A204.1 (cell line): ENCODE results near the gene POU2F3.
A peak's percentile ranks its signal among the peaks of the same experiment; 100 is the strongest.

ENCODE experiments used
- FAIRE-seq: peaks from 2 replicates; lab custom pipeline; 2012; peaks lifted over from hg19 to GRCh38; lab: Jason Lieb, UNC

Gene POU2F3

DNA sequence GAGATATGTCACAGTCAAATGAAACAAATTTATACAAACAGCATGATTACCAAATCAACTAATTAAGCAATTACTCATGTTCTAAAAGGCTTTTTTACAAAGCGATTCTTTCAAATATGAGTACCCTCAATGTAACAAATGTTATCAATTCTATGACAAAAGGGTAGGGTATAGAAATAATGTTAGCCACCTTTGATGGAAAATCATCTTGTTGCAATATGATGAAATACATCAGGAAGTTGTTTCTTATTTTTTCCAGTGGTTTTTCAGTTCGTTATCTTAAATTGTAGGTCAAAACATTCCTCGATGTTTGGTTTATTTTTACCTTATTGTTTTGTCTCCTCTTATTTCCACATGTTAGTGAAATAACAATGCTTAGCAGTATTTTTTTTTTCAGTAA lies 102.7 kb downstream of the POU2F3 start:
- no peak for FAIRE-seq

DNA sequence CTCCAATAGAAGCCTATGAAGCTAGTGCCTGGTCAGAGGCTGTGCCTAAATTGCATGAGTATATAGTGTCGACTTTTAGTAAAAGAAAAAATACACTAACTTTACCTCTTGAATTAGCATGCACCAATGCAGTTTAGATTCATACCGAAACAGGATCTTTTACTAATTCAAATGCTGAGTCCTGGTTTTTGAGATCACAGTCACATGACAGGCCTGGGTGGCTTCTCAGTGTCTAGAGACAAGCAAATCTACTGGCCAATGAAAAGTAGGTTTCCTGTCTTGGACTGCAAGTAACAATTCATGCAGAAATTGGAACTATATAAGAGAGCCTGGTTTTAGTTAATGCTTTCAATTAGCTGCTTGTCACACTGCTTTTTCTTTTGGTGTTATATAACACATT lies 103.5 kb downstream of the POU2F3 start:
- FAIRE-seq: no peak

DNA sequence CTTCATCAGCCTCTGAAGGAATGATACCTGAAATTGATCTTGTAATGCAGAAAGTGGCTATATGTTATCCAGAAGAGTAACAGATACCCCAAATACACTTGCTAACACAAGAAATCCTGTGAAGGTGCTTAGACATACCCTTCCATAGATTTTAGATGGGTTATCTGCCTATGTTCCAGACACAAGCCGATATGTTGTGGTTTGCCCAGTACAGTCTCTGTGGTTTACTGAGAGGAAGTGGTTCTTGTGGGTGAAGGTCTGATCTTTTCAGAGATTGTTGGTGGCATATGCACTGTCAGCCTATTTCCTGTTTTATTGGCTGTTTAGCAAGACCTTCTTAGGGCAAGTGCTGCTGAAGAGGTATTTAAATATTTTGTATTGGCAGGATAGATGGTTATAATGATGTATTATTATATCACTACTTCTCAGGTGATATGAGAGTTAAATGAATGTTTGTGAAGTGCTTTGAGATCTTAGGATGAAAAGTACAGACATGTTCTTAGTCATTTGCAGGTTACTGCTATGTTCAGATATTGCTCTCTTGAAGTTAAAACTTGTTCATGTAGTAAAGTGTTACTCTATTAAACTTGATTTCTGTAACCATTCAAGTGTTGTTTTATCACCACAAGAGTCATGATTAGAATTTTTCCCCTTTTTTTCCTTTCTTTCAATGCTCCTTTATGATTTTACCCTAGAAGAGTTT lies 104.5 kb downstream of the POU2F3 start:
- no peak for FAIRE-seq

DNA sequence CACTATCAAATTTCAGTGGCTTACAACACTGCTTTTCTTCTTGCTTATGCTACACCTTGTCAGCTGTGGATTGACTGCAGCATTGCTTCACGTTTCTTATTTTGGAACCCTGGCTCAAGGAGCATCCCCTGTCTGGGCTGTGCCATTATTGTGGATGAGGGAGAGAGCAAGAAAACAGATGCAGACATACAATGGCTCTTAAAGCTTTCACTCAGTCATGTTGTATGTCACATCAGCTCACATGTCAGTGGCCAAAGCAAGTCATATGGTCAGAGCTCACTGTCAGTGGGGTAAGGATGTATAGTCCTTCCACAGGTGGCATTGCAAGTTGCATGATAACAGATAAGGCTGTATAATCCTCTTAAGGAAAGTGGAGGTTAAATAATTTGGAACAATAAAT lies 106.3 kb downstream of the POU2F3 start:
- no peak for FAIRE-seq

DNA sequence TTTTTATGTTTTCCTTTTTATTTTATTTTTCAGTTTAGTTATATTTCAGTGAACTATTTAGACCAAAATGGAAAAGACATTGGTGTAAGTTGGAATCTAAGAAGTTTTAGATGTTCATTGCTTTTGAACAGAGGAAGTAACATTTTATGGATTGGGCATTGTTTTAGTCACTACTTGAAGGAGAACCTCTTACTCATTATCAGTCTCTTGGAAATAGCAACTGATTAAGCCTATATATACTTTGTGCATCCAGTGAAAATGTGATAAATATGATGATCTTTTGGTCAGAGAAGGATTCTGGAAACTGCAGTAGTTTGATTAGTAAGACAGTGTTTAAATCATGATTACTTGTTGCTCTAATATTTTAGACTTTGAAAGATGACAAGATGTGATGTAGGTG lies 110.7 kb downstream of the POU2F3 start:
- FAIRE-seq: peak; percentile 29

DNA sequence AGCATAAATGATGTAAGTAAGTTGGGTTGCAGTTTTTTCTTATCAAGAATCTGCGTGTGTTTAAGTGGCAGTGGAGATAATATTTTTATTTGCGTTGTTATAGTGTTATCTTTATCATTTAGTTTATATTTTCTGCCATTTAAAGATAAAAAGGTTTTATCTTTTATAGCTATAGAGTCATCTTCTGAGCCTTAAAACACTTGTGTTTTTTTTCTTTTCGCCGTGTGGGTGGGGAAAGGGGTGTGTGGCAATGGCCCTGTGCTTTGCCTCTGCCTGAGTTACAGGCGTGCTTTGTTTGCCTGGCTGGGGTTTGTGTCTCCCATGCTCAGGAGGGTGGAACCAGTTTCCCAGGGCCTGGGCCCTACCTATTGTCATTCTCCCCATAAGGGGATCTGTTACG lies 112.5 kb downstream of the POU2F3 start:
- FAIRE-seq: no peak

GRCh38 chr11:120354068-120354467 lies 114.1 kb downstream of the POU2F3 start:
- FAIRE-seq: no peak

GRCh38 chr11:120354779-120355178 lies 114.8 kb downstream of the POU2F3 start:
- FAIRE-seq: no peak

DNA sequence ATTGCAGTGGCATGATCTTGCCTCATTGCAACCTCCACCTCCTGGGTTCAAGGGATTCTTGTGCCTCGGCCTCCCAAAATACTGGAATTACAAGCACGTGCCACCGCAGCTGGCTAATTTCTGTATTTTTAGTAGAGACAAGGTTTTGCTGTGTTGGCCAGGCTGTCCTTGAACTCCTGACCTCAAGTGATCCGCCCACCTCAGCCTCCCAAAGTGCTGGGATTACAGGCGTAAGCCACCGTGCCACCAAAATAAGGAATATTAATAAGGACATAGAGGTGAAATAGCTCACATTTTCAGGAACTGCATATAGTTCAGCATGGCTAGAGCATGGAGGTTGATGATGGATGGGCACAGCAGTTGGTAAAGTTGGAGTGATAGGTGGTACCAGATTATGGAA lies 117.7 kb downstream of the POU2F3 start:
- no peak for FAIRE-seq

DNA sequence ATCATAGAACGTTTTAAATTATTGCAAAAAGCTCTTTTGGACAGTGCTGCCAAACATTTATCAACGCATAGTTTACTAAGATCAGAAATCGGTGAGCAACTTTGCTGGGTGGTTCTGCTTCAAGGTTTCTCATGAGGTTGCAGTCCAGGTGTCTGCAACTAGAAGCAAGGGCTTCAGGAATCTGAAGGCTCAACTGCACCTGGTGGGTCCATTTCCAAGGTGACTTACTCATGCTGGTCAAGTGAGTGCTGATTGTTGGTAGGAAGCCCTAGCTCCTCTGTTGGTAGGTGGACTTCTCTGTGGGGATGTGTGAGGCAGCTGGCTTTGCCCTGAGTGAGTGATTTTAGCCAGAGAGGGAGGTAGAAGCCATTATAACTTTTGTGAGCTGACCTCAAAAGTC lies 118.8 kb downstream of the POU2F3 start:
- FAIRE-seq: no peak

GRCh38 chr11:120363436-120363835 lies 123.5 kb downstream of the POU2F3 start:
- no peak for FAIRE-seq

GRCh38 chr11:120365512-120365911 lies 125.6 kb downstream of the POU2F3 start:
- no peak for FAIRE-seq
